WI38 (cell line): ENCODE measurements around the gene PTHLH.

Experiments
- H3K4me3 ChIP-seq: 2 replicates; pipeline ENCODE4 v1.5.1; 2011; ENCODE audit warnings: low read depth, mild to moderate bottlenecking, control low read depth, low read length
- CTCF ChIP-seq: IDR thresholded peaks from 2 replicates; pipeline ENCODE4 v1.5.1; 2012; ENCODE audit warnings: low read depth, mild to moderate bottlenecking, control low read depth, low read length

PTHLH gene

DNA sequence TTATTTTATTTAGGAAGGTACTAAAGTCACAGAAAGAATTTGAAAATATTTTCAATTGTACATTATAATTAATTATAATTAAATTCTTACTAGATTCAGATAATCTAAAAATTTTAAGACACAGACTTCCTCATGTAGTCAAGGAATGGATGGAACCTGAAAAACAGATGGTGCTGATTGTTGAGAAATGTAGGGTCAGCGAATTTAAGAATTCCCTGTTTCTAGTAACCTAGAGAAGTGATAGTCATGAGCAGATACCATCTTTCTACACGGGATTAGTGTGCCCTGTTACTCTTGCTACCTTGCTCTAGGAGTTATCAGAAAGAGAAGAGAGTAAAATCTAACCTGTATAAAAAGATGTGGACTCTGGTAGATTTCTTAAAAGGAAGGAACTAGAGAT, 37.5 kb upstream of the PTHLH start:
- H3K4me3 ChIP-seq = no peak overlapping the region
- no peak for TF ChIP-seq CTCF

DNA sequence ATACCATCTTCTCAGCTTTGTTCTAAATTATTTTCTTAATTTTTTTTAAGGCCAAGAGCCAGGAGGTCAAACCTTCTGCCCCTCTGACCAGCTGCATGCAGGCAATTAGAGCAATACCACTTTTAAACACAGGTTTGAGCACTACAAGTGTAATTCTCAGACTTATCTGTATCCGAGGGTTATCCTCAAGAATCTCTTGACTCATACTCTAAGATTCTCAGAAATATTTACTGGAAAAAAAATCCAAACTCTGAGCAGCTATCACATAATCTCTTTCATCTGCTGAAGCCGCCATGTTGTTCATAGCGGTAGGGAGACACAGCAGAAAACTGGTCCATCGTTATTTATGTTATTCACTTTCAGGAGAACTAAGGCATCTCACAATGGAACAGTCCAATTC, 27.4 kb upstream of the PTHLH start:
- TF ChIP-seq CTCF = no peak
- H3K4me3 ChIP-seq = no peak overlapping the region

- no peak for TF ChIP-seq CTCF
- H3K4me3 ChIP-seq = no peak overlapping the region
Observed at GRCh38 chr12:27999521-27999920, 27.0 kb upstream of the PTHLH start.

- H3K4me3 ChIP-seq = no peak overlapping the region
- TF ChIP-seq CTCF = no peak
Observed at GRCh38 chr12:27998658-27999057, 26.1 kb upstream of the PTHLH start.

- H3K4me3 ChIP-seq = no peak overlapping the region
- no peak for TF ChIP-seq CTCF
Observed at GRCh38 chr12:27998170-27998569, 25.6 kb upstream of the PTHLH start.

DNA sequence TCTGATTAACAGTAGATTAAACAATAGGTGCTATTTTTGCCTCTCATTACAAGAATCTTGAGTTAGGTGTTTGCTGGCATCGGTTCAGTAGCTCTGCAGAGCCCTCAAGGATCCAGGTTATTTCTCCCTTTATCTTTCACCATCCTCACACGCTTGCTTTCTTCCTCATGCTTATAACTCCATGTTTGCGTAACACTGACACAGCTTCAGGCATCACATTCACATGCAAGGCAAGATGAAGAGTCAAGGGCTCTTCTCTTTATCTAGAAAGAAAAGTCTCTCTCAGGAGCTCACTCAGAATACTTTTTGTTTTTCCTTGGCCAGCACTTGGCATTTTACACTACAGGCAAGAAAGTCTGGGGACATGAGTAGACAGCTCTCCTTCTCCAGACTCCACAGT, 24.2 kb upstream of the PTHLH start:
- no peak overlapping the region for H3K4me3 ChIP-seq
- TF ChIP-seq CTCF = no peak

DNA sequence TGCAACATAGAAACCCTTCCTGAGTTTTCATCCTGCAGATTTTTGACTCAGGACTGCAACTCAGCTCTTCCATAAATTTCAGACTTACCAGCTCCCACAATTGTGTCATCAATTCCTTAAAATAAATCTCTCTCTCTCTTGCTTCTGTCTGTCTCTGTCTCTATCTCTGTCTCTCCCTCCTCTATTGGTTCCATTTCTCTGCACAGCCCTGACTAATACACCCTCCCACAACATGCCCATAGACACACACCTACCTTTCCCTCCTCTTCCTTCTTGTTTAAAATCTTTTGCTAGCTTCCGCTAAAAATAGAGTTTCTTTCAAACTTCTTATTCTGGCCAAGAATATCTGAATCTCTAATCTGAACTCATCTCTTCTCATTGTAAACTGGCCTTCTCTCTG, 22.9 kb upstream of the PTHLH start:
- H3K4me3 ChIP-seq = no peak overlapping the region
- TF ChIP-seq CTCF = no peak
